Endometrium (tissue), 2 donors: ENCODE data around the gene IL4R.

Source experiments
- FAIRE-seq: peaks from 2 replicates; lab custom pipeline; 2012; peaks lifted over from hg19 to GRCh38; lab: Jason Lieb, UNC
- donor health status: control.
- donor health status: control.

The IL4R gene

DNA sequence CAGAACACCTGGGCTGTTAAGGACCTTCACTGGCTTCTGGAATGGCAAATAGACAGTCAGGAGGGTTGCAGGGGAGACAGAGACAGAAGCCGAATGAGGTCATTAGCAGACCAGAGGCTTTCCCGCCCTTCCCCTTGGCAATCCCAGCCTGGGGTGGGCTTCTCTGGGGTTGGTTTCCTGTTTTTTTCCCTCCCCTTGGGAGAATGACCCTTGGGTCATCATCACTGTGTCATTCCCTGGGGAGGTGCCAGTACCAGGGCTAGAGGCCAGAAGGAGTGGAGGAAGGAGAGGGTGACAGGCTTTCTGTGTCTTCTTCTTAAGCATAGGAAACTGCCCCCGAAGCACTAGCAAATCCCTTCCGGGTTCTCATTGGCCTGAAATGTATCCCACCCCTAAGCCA lies 45.3 kb downstream of the IL4R start:
- FAIRE-seq, result no peak

DNA sequence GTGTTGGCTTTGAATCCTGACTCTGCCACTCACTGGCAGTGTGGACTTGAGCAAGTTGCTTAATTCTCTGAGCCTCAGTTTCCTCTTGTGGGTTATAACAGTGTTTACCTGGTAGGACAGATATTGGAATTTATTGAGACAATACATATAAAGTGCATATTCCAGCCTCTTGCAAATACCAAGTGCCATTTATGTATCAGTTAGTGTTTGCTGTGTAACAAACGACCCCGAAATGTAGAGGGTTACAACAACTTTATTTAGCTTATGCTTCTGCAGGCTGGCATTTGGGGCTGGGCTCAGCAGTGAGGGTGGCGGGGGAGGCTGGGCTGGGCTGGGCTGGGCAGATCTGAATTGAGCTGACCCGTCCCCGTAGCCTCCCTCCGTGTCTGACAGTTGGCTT lies 45.8 kb downstream of the IL4R start:
- FAIRE-seq, result no peak

- no peak for FAIRE-seq
These were observed 48.2 kb downstream of the IL4R start for GRCh38 chr16:27361987-27362386.

DNA sequence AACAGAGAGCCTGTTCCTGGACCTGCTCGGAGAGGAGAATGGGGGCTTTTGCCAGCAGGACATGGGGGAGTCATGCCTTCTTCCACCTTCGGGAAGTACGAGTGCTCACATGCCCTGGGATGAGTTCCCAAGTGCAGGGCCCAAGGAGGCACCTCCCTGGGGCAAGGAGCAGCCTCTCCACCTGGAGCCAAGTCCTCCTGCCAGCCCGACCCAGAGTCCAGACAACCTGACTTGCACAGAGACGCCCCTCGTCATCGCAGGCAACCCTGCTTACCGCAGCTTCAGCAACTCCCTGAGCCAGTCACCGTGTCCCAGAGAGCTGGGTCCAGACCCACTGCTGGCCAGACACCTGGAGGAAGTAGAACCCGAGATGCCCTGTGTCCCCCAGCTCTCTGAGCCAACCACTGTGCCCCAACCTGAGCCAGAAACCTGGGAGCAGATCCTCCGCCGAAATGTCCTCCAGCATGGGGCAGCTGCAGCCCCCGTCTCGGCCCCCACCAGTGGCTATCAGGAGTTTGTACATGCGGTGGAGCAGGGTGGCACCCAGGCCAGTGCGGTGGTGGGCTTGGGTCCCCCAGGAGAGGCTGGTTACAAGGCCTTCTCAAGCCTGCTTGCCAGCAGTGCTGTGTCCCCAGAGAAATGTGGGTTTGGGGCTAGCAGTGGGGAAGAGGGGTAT lies 48.9 kb downstream of the IL4R start:
- FAIRE-seq, result no peak

- FAIRE-seq, result no peak
These were observed 49.5 kb downstream of the IL4R start for GRCh38 chr16:27363246-27363632.

DNA sequence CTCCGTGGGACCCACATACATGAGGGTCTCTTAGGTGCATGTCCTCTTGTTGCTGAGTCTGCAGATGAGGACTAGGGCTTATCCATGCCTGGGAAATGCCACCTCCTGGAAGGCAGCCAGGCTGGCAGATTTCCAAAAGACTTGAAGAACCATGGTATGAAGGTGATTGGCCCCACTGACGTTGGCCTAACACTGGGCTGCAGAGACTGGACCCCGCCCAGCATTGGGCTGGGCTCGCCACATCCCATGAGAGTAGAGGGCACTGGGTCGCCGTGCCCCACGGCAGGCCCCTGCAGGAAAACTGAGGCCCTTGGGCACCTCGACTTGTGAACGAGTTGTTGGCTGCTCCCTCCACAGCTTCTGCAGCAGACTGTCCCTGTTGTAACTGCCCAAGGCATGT lies 50.0 kb downstream of the IL4R start:
- FAIRE-seq, result no peak

DNA sequence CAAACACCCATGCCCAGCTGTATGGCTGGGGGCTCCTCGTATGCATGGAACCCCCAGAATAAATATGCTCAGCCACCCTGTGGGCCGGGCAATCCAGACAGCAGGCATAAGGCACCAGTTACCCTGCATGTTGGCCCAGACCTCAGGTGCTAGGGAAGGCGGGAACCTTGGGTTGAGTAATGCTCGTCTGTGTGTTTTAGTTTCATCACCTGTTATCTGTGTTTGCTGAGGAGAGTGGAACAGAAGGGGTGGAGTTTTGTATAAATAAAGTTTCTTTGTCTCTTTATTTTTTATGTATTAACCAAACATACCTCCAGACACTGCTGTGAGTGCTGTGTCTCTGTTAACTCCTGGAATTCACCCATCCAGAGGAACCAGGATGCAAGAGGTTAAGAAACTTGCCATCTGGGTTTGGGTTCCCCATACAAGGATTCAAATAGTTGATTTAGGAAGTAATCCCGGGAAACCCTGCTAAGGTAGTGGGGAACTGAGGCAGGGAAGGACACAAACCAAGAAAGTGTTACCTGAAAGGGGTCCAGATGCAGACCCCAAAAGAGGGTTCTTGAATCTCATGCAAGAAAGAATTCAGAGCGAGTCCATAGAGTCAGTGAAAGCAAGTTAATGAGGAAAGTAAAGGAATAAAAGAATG lies 50.8 kb downstream of the IL4R start:
- FAIRE-seq, result no peak

- no peak for FAIRE-seq
These were observed 51.6 kb downstream of the IL4R start for GRCh38 chr16:27365142-27366089.

DNA sequence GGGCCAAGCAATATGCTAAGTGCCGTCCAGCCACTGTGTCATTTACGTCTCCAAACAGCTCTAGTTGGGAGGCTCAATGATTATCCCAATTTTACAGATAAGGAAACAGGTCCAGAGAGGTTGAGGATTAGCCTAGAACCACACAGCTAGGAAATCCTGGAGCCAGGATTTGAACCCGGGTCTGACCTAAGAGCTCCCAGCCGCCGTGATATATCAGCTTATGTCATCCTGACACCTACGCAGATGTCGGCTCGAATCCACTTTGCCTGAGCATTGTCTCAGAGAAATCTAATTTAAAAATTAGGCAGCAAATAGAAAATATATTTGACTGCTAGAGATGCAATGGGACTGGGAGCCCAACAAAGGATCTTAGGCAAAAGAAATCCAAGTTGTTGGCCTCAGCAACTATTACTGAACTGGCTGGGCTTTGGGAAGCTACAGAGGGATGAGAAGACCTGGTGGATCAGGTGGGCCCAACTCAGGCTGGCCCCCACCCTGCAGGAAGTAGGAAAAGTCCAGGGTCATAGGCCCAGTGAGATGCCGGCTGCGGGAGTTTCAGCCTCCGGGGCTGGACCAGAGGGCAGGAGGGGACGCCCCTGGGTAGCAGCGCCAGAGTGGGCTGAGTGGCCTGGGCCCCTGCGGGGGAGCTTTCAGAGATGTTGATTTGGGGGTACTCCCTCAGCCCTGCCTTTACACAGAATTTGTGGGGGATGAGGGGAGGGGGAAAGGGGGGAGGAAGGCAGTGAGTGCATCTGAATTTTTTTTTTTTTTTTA lies 53.1 kb downstream of the IL4R start:
- FAIRE-seq, result no peak

GRCh38 chr16:27367461-27368357 lies 53.9 kb downstream of the IL4R start:
- no peak for FAIRE-seq

DNA sequence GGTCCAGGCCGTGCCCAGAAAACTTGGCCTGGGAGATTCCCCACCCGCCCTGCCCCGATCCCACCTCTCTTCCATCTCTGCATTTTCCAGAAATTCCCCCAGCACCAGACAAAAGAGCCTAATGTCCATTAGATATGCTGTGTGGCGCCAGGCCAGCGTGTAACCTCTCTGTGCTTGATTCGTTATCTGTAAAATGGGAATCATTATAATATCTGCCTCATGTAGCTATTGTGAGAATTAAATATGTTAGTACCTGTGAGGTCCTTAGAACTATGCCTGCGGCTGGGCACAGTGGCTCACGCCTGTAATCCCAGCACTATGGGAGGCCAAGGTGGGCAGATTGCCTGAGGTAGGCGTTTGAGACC lies 54.6 kb downstream of the IL4R start:
- FAIRE-seq, result no peak

- FAIRE-seq, result no peak
These were observed 56.0 kb downstream of the IL4R start for GRCh38 chr16:27369806-27370205.

- FAIRE-seq, result no peak
These were observed 56.5 kb downstream of the IL4R start for GRCh38 chr16:27370318-27370717.

- FAIRE-seq, result no peak
These were observed 59.5 kb downstream of the IL4R start for GRCh38 chr16:27373312-27373711.

GRCh38 chr16:27374221-27374803 lies 60.5 kb downstream of the IL4R start:
- FAIRE-seq, result no peak

DNA sequence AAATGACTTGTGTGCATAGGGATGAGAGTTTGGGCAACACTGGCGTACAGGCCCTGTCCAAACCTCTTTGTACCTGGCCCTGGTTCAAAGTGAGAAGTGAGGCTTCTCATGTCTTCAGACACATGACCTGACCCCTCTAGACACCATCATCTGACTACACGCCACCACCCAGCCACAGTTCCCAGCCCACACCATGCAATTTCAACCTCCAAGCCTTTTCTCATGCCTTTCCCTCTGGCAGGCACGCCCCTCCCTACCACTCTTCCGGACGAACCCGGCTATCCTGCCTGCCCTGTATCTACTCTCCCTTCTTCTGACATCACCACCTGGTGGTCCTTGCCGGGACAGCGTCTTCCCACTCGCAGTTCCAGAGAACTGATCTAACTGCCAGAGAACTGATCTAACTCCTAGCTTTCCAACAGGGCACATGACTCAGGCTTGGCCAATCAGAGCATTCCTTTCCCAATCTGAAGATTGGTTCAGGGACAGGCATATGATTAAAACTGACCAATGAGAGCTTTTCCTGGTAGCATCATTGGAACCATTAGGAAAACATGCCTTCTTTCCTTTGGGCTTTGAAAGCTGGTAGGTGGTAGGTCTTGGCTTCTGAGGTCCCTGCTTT lies 61.1 kb downstream of the IL4R start:
- FAIRE-seq, result no peak

GRCh38 chr16:27377666-27378485 lies 64.1 kb downstream of the IL4R start:
- no peak for FAIRE-seq

DNA sequence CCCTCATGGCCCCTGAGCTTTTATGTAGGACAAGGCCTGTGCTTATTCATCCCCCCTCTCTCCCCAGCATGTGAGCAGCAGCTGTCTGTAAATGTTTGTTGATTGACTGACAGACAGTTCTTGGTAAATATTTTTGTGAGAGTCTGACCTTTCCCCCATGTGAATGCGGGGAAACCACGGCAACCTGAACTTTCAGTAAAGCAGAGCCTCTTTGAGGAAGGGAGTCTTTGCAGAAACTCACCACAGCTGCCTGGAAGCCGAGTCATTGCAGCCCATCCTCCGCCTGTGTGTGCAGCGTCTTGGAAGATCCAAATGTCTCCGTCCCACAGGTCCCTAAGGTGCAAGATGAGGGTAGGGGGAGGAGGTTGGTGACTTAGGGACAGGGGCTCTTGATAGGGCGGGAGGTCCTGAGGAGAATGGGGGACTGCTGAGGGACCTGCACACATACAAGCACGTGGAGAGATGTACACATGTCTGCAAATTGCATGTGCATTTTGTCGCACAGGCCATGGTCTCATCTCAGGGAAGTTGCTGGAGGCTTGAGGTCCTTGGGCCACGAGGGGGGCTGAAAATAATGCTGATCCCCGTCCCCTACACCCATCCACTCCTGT lies 65.2 kb downstream of the IL4R start:
- no peak for FAIRE-seq

DNA sequence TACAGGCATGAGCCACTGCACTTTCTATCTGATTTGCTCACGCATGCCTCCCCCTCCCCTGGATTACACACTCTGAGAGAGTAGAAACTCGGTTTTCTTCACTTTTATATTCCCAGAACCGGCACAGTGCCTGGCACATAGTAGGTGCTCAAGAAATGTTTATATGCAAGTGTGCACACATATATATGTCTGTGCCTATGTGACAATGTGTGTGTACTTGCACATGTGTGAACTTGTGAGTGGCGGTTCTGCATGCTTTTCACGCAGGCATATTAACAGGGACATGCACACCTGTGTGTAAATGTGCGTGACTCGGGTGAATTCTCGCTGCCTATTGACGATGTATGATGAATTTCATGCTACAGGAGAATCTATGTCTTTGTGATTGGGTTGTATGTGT lies 66.1 kb downstream of the IL4R start:
- no peak for FAIRE-seq
